Body of pancreas (tissue), 4 donors: ENCODE results near the gene UBD. TPM values are rescaled to one million over a fixed set of nuclear protein-coding genes. Genes with fewer than 3 reads are reported as not detected.

ENCODE experiments used
- ATAC-seq: fragments of 150-250 bp; one replicate; pipeline ENCODE4 v1.9.1; 2016
- DNase-seq, 4 donors: peaks; one replicate each; pipeline ENCODE4 v3.0.0-alpha.2; 2019
- H3K27ac ChIP-seq, 4 donors: fragments of 200-600 bp; sonication (generic); 1 replicate in 3 of 4; 2 replicates in 1 of 4; pipeline versions ENCODE4 v1.5.1 to v1.6.1; 2016 to 2019; ENCODE audit warnings: mild to moderate bottlenecking in 1 of 4, mixed read lengths in 1 of 4, moderate library complexity in 1 of 4
- H3K27me3 ChIP-seq, 2 donors: fragments of 200-600 bp; sonication (generic); one replicate each; pipeline ENCODE4 v1.6.0; 2016; ENCODE audit warnings: mild to moderate bottlenecking in 1 of 2
- H3K36me3 ChIP-seq, 2 donors: fragments of 200-600 bp; sonication (generic); replicated peaks in 1 of 2; 2 replicates each; pipeline ENCODE4 v1.5.1; 2016; ENCODE audit warnings: low read depth in 2 of 2; ENCODE audit not compliant: insufficient read depth in 1 of 2
- H3K4me1 ChIP-seq: fragments of 200-600 bp; sonication (generic); one replicate; pipeline ENCODE4 v1.6.0; 2016
- H3K4me3 ChIP-seq, 2 donors: fragments of 200-600 bp; sonication (generic); 1 replicate in 1 of 2; 2 replicates in 1 of 2; pipeline ENCODE4 v1.5.1; 2016 to 2019
- H3K9me3 ChIP-seq, 3 donors: fragments of 200-600 bp; sonication (generic); 1 replicate in 2 of 3; 2 replicates in 1 of 3; pipeline ENCODE4 v1.5.1; 2016
- CTCF ChIP-seq, 7 experiments: fragments of 450-650 bp in 4 of 7; fragments of 200-600 bp in 3 of 7; sonication (generic) in 3 of 7; IDR thresholded peaks; one replicate each; pipeline ENCODE4 v1.5.1; 2016 to 2019; ENCODE audit warnings: antibody characterized with exemption in 7 of 7
- POLR2A ChIP-seq, 3 donors: fragments of 450-650 bp; IDR thresholded peaks; one replicate each; pipeline ENCODE4 v1.6.1; 2016; ENCODE audit warnings: antibody characterized with exemption in 3 of 3, mild to moderate bottlenecking in 2 of 3
- WGBS, 2 donors: methylation state at CpG; one replicate each; pipeline ENCODE4 v1.1.5; 2017; 5-methylcytosine and 5-hydroxymethylcytosine counted together
- intact Hi-C: fragments of 100-400 bp; cut with DNase I; formaldehyde crosslinking; loops from one replicate; pipeline ENCODE4 v1.15.1; 2023
- total RNA-seq, 2 donors: library from RNA; depleted of rRNA; stranded (reverse); fragments of >200 nt; gene quantifications; one replicate each; pipeline ENCODE4 v1.1.0, GENCODE V29; 2016

The UBD gene
- total RNA-seq, 2 donors from 2014 or later = 9.9 to 10.1 TPM

GRCh38 chr6:29528300-29528931 lies 31.1 kb downstream of the UBD start:
- no peak for TF ChIP-seq POLR2A (IDR thresholded peaks at IDR 0.05)
- ATAC-seq = no peak
- intact Hi-C loops = no loop called here
- Histone ChIP-seq H3K36me3 (no peaks in the 10 kb centered on the region), H3K27ac (no peak overlapping the region), H3K9me3 (no peaks in the 10 kb centered on the region), H3K4me3 (no peak overlapping the region), H3K4me1 (peaks cover 18% of the 10 kb centered on the region), H3K27me3 (no peaks in the 10 kb centered on the region)
- WGBS, 2 donors = 75% methylated on average over 2 to 5 of the region's 5 CpGs
- DNase-seq = no peak

GRCh38 chr6:29527564-29527963 lies 32.0 kb downstream of the UBD start:
- H3K36me3 ChIP-seq = no peaks in the 10 kb centered on the region

GRCh38 chr6:29527126-29527525 lies 32.4 kb downstream of the UBD start:
- TF ChIP-seq CTCF (IDR thresholded peaks at IDR 0.05) (no peak), POLR2A (IDR thresholded peaks at IDR 0.05) (no peak)
- Histone ChIP-seq H3K9me3 (no peaks in the 10 kb centered on the region), H3K27me3 (no peaks in the 10 kb centered on the region), H3K4me3 (no peak overlapping the region), H3K4me1 (peaks cover 21% of the 10 kb centered on the region), H3K36me3 (no peaks in the 10 kb centered on the region), H3K27ac (no peak overlapping the region)
- ATAC-seq = no peak
- DNase-seq = no peak
- 86 to 89% methylated on average over 1 of the region's 1 CpG for WGBS, 2 donors
- intact Hi-C loops = no loop called here

More at GRCh38 chr6:29527564-29527963, 32.0 kb downstream of the UBD start:
- TF ChIP-seq CTCF (IDR thresholded peaks at IDR 0.05) = no peak
- TF ChIP-seq POLR2A (IDR thresholded peaks at IDR 0.05) = no peak
- 81 to 94% methylated on average over 2 of the region's 2 CpGs for WGBS, 2 donors
- H3K4me1 ChIP-seq = peaks cover 21% of the 10 kb centered on the region
- H3K27me3 ChIP-seq = no peaks in the 10 kb centered on the region
- no peak overlapping the region for H3K27ac ChIP-seq
- DNase-seq = no peak
- no peaks in the 10 kb centered on the region for H3K9me3 ChIP-seq
- intact Hi-C loops = no loop called here
- ATAC-seq = no peak
- H3K4me3 ChIP-seq = no peak overlapping the region

- TF ChIP-seq CTCF (IDR thresholded peaks at IDR 0.05) = no peak
These were observed 34.3 kb downstream of the UBD start for GRCh38 chr6:29525311-29525639.

GRCh38 chr6:29524444-29525310 lies 34.9 kb downstream of the UBD start:
- intact Hi-C loops = no loop called here
- Histone ChIP-seq H3K27me3 (no peaks in the 10 kb centered on the region), H3K27ac (peak overlapping the region; percentile 9 to 69 (median 45)), H3K36me3 (no peaks in the 10 kb centered on the region), H3K9me3 (no peaks in the 10 kb centered on the region), H3K4me3 (no peak overlapping the region), H3K4me1 (peaks cover 21% of the 10 kb centered on the region)
- no peak for DNase-seq
- TF ChIP-seq POLR2A (IDR thresholded peaks at IDR 0.05) (no peak), CTCF (IDR thresholded peaks at IDR 0.05) (no peak)
- WGBS, 2 donors = 14% methylated on average over 7 of the region's 7 CpGs
- peak; percentile 55 for ATAC-seq

More at GRCh38 chr6:29525311-29525639, 34.3 kb downstream of the UBD start:
- DNase-seq (no peak), ATAC-seq (no peak)
- intact Hi-C loops = no loop called here
- H3K27me3 ChIP-seq = no peaks in the 10 kb centered on the region
- no peak overlapping the region for H3K4me3 ChIP-seq
- WGBS, 2 donors = 0 to 15% methylated on average over 1 of the region's 1 CpG
- no peaks in the 10 kb centered on the region for H3K9me3 ChIP-seq
- no peak overlapping the region for H3K27ac ChIP-seq
- H3K4me1 ChIP-seq = peaks cover 21% of the 10 kb centered on the region
- no peaks in the 10 kb centered on the region for H3K36me3 ChIP-seq
